ENCODE measurements around the gene PDHB.
"Not testable (repeated sequence)": the region's sequence is repeated elsewhere in the genome, so short reads cannot be mapped to it uniquely, and the experiment has no call there.

The PDHB gene

DNA sequence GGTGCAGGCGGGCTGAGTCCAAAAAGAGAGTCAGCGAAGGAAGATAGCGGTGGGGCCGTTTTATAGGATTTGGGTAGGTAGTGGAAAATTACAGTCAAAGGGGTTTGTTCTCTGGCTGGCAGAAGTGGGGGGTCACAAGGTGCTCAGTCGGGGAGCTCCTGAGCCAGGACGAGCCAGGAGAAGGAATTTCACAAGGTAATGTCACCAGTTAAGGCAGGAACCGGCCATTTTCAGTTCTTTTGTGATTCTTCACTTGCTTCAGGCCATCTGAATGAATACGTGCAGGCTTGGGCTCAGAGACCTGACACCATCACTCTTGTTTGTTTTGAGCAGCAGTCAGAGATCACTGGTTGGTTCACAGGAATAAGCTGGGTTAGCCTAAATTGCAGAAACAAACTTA lies 3.6 kb upstream of the PDHB start:
- not testable (repeated sequence) for DNase-seq (ENCODE audit: low spot score)

- no peak for DNase-seq (ENCODE audit: low spot score)
These were observed 1.4 kb upstream of the PDHB start for GRCh38 chr3:58434990-58435389.

DNA sequence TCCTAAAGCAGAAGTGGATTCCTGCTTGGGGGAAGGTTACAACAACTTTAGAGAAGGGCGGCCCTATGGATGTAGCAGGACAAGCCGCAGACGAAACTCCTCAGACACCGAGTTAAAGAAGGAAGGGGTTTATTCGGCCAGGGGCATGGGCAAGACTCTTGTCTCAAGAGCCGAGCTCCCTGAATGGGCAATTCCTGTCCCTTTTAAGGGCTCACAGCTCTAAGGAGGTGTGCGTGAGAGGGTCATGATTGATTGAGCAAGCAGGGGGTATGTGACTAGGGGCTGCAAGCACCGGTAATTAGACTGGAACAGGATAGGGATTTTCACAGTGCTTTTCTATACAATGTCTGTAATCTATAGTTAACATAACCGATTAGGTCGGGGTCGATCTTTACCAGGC lies 879 bp upstream of the PDHB start:
- DNase-seq (ENCODE audit: low spot score) = no peak

DNA sequence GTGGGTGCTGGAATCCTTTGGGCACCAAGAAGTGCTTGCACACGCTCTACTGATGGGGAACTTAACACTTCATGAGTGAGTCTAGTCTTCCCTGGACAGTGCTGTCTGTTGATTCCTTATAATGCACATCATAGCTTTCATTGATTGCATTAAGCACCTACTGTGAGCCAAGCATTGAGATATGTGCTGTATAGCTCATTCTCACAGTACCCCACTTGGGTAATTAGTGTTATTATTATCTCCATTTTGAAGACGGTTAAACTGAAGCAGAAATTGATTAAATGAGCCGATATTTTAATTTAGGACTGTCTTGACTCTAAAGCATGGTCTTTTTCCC lies 504 bp upstream of the PDHB start:
- DNase-seq (ENCODE audit: low spot score) = no peak

DNA sequence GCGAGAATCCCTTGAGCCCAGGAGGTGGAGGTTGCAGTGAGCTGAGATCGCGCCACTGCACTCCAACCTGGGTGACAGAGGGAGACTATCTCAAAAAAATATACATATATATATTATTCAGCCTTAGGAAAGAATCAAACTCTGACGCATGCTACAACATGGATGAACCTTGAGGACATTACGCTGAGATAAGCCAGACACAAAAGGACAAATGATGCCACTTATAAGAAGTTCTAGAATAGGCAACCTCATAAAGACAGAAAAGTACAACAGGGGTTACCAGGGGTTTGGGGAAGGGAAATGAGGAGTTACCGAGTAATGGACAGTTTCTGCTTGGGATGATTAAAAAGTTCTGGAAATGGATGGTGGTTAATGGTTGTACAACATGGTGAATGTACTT lies 727 bp downstream of the PDHB start:
- no peak for DNase-seq (ENCODE audit: low spot score)

DNA sequence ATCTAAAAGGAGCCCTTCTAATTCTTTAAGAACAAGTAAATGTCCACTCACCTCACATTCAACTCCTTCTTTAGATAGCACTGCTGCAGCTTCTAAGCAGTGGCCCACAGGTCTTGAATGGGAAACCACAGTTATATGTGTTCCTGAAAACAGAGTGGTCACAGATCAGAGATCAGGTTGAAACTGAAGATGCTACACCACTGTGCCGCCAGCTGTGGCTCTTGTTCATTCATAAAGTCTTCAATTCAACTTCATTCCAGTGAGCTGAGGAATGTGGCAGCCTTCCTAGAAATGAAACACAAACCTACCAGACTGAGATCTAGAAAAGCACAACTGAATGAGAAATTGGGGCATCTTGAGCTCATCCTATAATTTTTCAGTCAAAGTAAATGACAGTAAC lies 4.0 kb downstream of the PDHB start:
- no peak for DNase-seq (ENCODE audit: low spot score)

DNA sequence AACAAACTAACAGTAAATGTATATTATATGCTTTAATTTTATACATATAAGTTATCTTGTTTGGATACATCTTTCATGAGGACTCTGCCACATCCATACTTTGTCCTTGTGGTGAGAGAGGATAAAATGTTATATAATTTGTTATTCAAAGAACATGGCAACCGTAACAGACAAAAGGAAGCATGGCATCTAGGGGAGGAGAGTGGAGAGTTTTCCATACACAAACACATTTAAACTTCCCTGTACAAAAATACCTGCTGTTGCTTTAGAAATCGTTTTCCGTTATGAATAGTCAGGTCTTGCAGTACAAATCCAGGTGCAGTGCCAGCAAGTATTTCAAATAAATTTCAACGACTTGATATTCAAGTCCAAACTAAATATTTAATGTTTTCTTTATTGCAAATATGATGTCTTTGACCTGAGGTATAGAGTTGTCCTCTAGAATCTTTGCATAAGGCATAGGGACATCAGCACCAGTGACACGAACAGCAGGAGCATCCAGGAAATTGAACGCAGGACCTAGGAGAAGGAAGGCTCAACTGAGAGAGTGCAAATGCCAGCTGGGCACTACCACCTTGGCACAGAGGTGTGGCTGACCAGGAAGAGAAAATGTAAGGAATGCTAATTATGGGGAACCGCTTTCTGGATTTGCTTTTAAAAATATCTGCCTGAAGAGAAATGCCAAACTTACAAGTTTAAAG lies 5.8 kb downstream of the PDHB start:
- no peak for DNase-seq (ENCODE audit: low spot score)

DNA sequence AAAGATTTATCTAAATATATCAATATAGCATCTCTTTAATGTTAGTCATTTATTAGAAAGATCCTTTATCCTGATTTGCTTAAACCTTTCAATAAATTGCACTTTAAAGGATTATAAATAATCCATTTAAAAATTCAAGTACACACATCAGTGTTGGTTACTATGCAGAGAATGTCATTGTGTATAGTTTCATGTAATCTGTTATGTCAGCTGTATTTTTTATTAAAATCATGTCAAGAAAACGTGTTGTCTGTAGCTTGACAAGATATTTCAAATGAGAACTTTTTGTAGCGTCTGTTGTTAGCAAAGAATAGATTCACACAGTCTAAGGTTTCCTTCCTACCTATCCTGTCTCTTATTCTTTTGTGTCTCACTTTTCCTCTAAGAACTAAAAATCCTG lies 7.8 kb downstream of the PDHB start:
- DNase-seq (ENCODE audit: low spot score) = no peak

DNA sequence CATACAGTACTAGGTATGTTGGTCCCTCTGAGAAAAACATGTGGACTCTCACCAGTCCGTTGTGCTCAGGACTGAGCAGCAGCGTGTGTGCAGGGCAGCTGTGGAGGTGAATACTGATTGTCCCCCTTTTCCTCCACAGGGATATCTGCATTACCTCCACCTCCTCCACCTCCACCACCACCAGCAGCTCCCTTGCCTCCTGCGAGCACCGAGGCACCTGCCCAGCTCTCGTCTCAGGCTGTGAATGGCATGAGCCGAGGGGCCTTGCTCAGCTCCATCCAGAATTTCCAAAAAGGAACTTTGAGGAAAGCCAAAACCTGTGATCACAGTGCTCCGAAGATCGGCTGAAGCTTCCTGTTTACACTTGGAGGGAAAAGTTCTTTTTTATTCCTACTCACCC lies 9.0 kb downstream of the PDHB start:
- no peak for DNase-seq (ENCODE audit: low spot score)

GRCh38 chr3:58422756-58423325 lies 10.8 kb downstream of the PDHB start:
- no peak for DNase-seq (ENCODE audit: low spot score)

GRCh38 chr3:58421004-58421403 lies 12.6 kb downstream of the PDHB start:
- no peak for DNase-seq (ENCODE audit: low spot score)

GRCh38 chr3:58419780-58420507 lies 13.7 kb downstream of the PDHB start:
- no peak for DNase-seq (ENCODE audit: low spot score)

DNA sequence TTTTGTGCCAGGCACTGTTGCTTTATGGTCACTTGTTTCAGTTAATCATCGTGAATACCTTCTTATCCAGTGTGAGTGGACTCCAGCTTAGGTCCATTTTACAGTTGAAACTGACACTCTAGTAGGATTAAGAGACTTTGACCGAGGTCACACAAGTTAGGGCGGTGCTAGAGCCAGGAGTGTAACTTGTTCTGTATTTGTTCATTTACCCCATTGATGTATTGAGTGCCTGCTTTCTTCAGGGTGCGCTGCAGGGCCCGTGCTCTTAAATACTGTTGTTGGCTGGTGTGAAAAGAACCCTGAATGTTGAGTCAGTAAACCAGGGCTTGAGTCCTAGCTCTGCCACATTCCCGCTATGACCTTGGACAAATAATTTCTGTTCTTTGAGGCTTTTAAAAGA lies 15.4 kb downstream of the PDHB start:
- no peak for DNase-seq (ENCODE audit: low spot score)

DNA sequence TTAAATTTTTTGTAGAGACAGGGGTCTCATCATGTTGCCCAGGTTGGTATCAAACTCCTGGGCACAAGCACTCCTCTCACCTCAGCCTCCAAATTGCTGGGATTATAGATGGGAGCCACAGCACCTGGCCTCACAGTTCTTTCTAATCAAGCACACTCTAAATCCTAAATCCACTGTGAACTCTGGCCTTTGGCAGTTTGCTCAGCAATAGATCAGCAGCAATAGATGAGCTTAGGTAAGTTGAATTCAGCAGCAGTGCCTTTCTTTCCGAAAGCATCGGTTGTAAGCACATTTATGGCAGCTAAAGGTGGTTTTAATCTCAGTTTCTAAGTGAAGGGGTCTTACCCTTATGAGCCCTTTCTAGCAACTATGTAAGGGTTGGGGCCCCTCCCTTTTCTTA lies 16.6 kb downstream of the PDHB start:
- DNase-seq (ENCODE audit: low spot score) = no peak

GRCh38 chr3:58416191-58416590 lies 17.4 kb downstream of the PDHB start:
- no peak for DNase-seq (ENCODE audit: low spot score)

- DNase-seq (ENCODE audit: low spot score) = peak; percentile 58
These were observed 19.0 kb downstream of the PDHB start for GRCh38 chr3:58414538-58415197.

DNA sequence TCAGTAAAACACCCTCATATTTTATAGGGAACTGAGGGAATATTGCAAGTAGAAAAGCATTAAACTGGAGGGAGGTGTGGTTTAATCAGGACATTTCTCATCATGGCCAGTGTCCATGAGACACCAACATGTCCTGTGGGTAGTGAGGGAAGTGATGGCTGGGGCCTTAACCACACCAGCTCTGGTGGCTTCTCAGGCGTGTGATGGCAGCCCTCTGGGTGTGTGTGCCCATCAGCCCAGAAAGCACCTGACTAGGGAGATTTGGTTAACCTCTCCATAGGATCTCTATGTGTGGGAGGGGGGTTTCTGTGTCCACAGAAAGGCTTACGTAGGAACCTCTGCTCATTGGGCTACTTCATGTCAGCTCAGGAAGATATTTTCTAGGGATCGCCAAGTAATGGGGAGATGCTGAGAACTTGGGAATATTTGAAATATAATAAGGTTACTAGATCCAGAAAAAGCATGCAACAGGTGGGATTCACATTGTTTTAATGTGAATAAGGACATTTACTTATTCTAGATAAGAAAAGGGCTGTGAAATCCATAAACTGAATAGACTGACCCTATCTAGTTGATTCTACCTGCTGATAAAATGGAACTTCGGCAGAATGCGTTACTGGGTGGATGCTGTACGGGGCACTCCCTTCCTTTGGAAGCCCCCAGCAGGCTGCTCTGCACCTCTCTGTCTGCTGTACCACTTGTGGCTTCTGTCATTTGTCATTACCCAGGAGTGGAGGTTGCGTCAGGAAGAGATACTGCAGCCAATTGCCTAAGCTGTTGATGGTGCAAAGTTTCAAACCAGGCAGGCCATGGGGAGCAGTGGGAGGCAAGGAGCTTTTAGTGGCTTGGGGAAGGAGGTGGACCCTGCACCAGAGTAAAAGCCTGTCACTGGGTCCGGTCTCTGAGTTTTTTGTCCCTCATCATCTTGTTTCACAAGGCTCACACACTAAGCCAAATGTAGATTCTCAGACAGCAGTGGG lies 21.5 kb downstream of the PDHB start:
- DNase-seq (ENCODE audit: low spot score) = no peak

- no peak for DNase-seq (ENCODE audit: low spot score)
These were observed 22.6 kb downstream of the PDHB start for GRCh38 chr3:58411036-58411435.

- DNase-seq (ENCODE audit: low spot score) = no peak
These were observed 24.0 kb downstream of the PDHB start for GRCh38 chr3:58409663-58410062.

- no peak for DNase-seq (ENCODE audit: low spot score)
These were observed 24.7 kb downstream of the PDHB start for GRCh38 chr3:58408906-58409305.

GRCh38 chr3:58404396-58404795 lies 29.2 kb downstream of the PDHB start:
- no peak for DNase-seq (ENCODE audit: low spot score)

GRCh38 chr3:58403513-58404109 lies 30.0 kb downstream of the PDHB start:
- no peak for DNase-seq (ENCODE audit: low spot score)
